CMK (cell line): ENCODE results near the gene KRTAP12-2.

ENCODE experiments used
- DNase-seq: peaks from one replicate; pipeline ENCODE4 v3.0.0-alpha.2; 2010; ENCODE audit warnings: low read depth

Gene KRTAP12-2

GRCh38 chr21:44666401-44667320 lies at the start of gene KRTAP12-2:
Gene KRTAP12-2 (minus strand): TSS chr21:44666927. CDS start chr21:44666886, 41 bp downstream.
- DNase-seq: no peak

- no peak for DNase-seq
Measured at GRCh38 chr21:44714905-44715304, 48.2 kb upstream of the KRTAP12-2 start.

DNA sequence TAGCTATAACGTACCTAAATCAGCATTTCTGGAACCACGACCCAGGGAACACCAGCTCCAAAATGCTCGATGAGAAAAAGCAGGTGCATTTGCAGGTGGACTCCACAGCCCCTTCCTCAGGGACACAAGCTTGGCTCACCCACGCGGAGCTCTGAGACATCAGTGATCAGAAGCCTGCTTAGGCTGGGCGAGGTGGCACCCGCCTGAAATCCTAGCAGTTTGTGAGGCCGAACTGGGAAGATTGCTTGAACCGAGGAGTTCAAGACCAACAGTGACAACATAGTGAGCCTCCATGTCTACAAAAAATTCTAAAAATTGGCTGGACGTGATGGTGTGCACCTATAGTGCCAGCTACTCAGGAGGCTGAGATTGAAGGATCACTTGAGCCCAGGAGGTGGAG lies 47.1 kb upstream of the KRTAP12-2 start:
- no peak for DNase-seq

DNA sequence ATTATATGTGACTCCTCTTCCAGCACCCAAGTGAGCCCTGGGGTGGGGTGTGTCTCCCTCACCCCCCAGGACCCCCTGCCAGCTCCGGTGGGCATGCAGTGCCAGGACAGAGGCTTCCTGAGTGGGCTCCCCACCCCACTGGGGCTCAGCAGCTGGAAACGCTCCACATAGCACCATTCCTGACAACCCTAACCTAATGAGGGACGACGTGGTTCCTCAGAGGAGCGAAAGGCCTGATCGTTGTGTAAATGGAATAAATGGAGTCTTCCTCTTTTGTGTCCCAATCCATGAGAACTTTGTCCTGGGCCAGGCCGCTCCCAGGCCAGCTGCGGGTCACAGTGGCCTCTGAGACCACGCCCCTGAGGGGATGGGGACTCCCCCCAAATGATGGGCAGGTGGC lies 46.4 kb upstream of the KRTAP12-2 start:
- no peak for DNase-seq

- DNase-seq: no peak
Measured at GRCh38 chr21:44712203-44713028, 45.7 kb upstream of the KRTAP12-2 start.

GRCh38 chr21:44711327-44712202 lies 44.8 kb upstream of the KRTAP12-2 start, which contains the start of gene TSPEAR:
Gene TSPEAR (minus strand): TSS chr21:44711572. CDS start chr21:44711514, 58 bp downstream.
- no peak for DNase-seq

- DNase-seq: no peak
Measured at GRCh38 chr21:44710756-44711326, 44.1 kb upstream of the KRTAP12-2 start.

DNA sequence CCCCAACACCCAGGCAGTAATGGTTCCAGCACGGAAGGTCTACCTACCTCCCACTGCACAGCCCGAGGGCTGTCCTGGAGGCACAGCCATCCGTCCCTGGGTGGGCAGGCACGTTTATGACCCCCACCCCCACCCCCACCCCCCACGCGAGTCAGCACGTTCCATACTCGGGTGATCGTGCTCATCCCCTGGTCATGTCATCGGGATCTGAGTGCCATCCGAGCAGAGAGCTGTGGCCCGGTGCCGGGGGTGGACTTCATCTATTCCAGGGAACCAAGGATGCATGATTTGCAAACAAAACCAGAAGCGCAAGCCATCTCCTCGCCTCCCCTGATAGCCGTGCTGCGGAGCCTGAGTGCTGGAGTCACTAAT lies 43.6 kb upstream of the KRTAP12-2 start:
- no peak for DNase-seq

GRCh38 chr21:44709426-44710293 lies 42.9 kb upstream of the KRTAP12-2 start:
- no peak for DNase-seq

DNA sequence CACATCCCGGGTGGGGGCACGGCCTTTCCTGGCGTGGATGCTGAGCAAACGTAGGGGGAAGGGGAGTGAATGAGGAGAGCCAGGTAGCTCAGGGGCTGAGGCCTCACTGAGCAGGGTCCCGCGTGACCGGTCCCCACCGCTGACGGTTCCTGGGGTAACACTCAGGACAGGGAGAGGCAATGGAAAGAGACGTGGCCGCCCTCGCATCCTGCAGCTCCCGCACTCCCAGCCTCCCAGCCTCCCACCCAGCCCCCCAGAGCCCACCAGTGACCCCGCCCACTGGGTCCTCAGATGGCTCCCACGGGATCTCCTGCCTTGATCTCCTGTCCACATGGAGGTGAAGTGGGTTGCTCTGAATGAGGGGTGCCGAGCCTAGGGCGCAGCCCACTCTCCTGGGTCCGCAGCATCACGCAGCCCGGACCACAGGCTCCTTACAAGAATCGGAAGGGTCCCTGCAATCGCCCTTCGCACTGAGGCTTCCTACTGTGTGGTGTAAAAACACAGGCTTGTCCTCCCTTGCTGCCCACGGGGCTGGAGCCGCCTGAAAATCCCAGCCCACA lies 42.2 kb upstream of the KRTAP12-2 start:
- DNase-seq: no peak

DNA sequence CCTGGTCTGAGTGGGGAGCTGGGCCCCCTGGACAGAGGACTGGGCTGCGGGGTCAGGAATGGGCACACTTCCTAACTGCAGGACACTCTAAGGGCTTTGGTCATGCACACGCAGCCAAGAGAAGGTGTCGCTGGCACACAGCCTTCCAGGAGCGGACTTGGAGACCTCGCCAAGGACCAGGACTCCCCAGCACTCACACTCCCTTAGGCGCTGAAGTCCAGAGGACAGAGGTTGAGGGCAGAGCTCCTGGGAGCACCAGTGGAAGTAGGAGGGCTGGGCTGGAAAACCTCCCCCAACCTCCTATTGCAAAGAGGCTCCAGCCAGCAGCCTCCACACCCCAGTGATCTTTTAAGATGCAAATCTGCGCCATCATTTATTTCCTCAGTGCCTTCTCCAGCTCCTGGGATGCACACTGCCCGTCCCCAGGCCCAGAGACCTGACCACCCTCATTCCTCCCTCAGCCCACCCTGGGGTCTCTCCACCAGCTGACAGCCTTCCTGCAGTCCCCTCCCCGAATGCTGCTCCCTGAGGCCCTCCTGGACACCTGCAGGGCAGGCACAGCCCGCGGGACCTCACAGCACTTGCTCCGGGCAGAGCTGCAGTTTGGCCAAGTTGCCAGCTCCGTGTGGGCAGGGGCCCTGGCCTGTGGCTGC lies 41.6 kb upstream of the KRTAP12-2 start:
- DNase-seq: no peak

- DNase-seq: no peak
Measured at GRCh38 chr21:44706706-44707581, 40.2 kb upstream of the KRTAP12-2 start.

DNA sequence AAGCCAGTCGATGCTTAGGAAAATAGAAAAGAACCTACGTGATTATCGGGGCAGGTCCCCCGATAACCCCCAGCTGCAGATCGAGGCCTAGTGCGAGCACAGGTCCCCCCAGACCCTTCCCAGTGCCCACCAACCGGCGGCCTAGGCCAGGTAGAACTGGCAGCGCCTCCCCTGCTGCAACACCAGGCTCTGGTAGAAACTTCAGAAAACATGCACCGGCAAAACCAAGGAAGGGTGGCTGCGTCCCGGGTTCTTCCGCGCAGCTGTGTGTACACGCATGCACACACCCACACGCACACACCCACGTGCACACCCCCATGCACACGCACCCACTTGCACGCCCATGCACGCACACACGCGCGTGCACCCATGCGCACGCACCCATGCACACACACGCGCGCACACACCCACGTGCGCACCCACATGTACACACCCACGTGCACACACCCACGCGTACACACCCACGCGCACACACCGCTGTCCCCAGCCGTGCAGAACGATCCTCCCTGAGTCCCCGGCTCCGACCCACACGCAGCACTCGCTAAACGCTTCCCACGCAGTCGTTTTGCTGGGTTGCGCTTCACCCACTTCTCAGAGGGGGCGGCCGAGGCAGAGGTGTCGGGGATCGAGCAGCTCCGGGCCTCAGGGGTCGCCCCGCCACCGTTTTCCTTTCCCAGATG lies 39.4 kb upstream of the KRTAP12-2 start:
- no peak for DNase-seq

- DNase-seq: no peak
Measured at GRCh38 chr21:44704636-44705001, 37.9 kb upstream of the KRTAP12-2 start.

DNA sequence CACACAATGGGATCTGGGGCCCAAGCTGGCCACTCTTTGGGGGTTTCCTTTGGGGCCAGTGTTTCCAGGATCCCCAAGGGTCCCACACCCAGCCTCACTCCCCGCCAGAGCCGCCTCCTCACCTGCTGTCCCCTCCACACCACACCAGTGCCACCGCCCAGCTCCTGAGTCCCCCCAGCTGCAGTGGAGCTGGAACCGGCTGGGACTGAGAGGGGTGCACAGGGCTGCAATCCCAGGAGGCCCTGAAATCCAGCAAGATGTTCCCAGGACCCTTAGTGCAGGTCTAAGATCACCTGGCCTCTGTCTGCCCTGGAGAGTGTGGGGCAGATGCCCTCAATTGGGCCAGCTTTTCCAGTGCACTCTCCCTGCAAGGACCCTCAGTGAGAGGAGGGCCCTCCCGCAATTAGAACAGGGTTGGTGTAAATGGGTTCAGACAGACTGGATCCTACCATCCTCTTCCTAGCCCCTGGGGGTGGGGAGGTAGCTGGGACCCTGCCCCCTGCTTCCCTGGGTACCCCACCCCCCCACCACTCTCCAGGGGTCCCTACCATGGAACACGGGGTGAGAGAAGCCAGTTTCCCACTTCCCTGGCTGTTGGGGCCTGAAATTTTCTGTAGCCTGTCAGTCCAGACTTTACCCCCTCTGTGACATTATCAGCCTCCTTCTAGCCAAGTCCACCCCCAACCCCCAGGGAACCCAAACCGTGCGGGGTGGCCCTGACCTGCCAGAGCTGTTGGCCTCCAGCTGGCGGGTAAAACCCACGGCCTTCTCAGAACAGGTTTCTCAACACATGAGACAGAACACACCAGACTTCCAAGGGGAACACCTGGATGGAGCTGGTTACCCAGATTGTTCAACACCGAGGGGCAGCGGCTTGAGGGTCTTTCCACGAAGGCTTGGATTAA lies 37.3 kb upstream of the KRTAP12-2 start:
- DNase-seq: no peak

- DNase-seq: no peak
Measured at GRCh38 chr21:44702973-44703730, 36.4 kb upstream of the KRTAP12-2 start.
